Smooth muscle cell (in vitro differentiated cells): Measurements from ENCODE around the gene RC3H1. TPM values are rescaled to one million over a fixed set of nuclear protein-coding genes. Genes with fewer than 3 reads are reported as not detected.
"Not testable (repeated sequence)": the region's sequence is repeated elsewhere in the genome, so short reads cannot be mapped to it uniquely, and the experiment has no call there.

Experiments used
- DNase-seq: peaks from one replicate; lab custom pipeline; 2025; ENCODE audit not compliant: unreplicated experiment; lab: John Stamatoyannopoulos, UW
- H2AFZ ChIP-seq: fragments of 200-600 bp; sonication (generic); 2 replicates; pipeline ENCODE4 v1.6.0; 2016; ENCODE audit warnings: antibody characterized with exemption, low read depth, mild to moderate bottlenecking
- H3F3A ChIP-seq: fragments of 200-600 bp; sonication (generic); 2 replicates; pipeline ENCODE4 v1.6.0; 2017; ENCODE audit warnings: antibody characterized with exemption, low read depth
- H3K27ac ChIP-seq: fragments of 200-600 bp; sonication (generic); 2 replicates; pipeline ENCODE4 v1.5.1; 2016; ENCODE audit warnings: low read depth, mild to moderate bottlenecking
- H3K27me3 ChIP-seq: fragments of 200-600 bp; sonication (generic); 2 replicates; pipeline ENCODE4 v1.6.1; 2016; ENCODE audit warnings: low read depth, mild to moderate bottlenecking
- H3K36me3 ChIP-seq: fragments of 200-600 bp; sonication (generic); 2 replicates; pipeline ENCODE4 v1.5.1; 2016; ENCODE audit warnings: low read depth
- H3K4me1 ChIP-seq: fragments of 200-600 bp; sonication (generic); 2 replicates; pipeline ENCODE4 v1.5.1; 2016; ENCODE audit warnings: low read depth
- H3K4me2 ChIP-seq: fragments of 200-600 bp; sonication (generic); 2 replicates; pipeline ENCODE4 v1.6.0; 2016; ENCODE audit warnings: mild to moderate bottlenecking
- H3K4me3 ChIP-seq: fragments of 200-600 bp; sonication (generic); 2 replicates; pipeline ENCODE4 v1.5.1; 2016; ENCODE audit warnings: mild to moderate bottlenecking
- H3K79me2 ChIP-seq: fragments of 200-600 bp; sonication (generic); 2 replicates; pipeline ENCODE4 v1.6.0; 2016; ENCODE audit warnings: low read depth, mild to moderate bottlenecking
- H3K9ac ChIP-seq: fragments of 200-600 bp; sonication (generic); 2 replicates; pipeline ENCODE4 v1.6.0; 2016; ENCODE audit warnings: low read depth
- H3K9me3 ChIP-seq: fragments of 200-600 bp; sonication (generic); replicated peaks from 2 replicates; pipeline ENCODE4 v1.5.1; 2016; ENCODE audit warnings: low read depth
- H4K20me1 ChIP-seq: fragments of 200-600 bp; sonication (generic); 2 replicates; pipeline ENCODE4 v1.6.0; 2016; ENCODE audit warnings: low read depth
- WGBS: methylation state at CpG from one replicate; pipeline ENCODE4 v1.1.7; 2016; ENCODE audit warnings: low lambda C conversion rate; 5-methylcytosine and 5-hydroxymethylcytosine counted together
- polyA plus RNA-seq: library from polyadenylated mRNA; unstranded; fragments of >200 nt; fragmentation: Nextera tagmentation; extraction: Ambion mirVana; gene quantifications from 2 replicates; pipeline ENCODE4 v1.2.1, GENCODE V29; 2016
- total RNA-seq: library from RNA; depleted of rRNA; stranded (reverse); fragments of >200 nt; gene quantifications from 2 replicates; pipeline ENCODE4 v1.2.3, GENCODE V29; 2014
- TF ChIP-seq, protein P1 (sequence below): fragments of 200-600 bp; sonication (generic); IDR thresholded peaks from 2 replicates; pipeline ENCODE4 v1.5.1; 2017; ENCODE audit warnings: borderline replicate concordance, mild to moderate bottlenecking, antibody characterized with exemption; ENCODE audit not compliant: insufficient read depth, poor library complexity, severe bottlenecking

The RC3H1 gene
- total and polyA plus RNA-seq, 2 experiments from 2014 or later = 3.9 to 21.6 TPM

GRCh38 chr1:173995475-173995874 lies 26.7 kb downstream of the RC3H1 start:
- H3K27ac ChIP-seq = no peak overlapping the region
- H3K4me2 ChIP-seq = no peak overlapping the region
- H4K20me1 ChIP-seq = peaks cover 86% of the 10 kb centered on the region
- H3K36me3 ChIP-seq = peaks cover 9% of the 10 kb centered on the region
- no peaks in the 10 kb centered on the region for H3K4me1 ChIP-seq
- no peaks in the 10 kb centered on the region for H3K9me3 ChIP-seq
- no peak overlapping the region for H3K4me3 ChIP-seq
- TF ChIP-seq, protein P1, sequence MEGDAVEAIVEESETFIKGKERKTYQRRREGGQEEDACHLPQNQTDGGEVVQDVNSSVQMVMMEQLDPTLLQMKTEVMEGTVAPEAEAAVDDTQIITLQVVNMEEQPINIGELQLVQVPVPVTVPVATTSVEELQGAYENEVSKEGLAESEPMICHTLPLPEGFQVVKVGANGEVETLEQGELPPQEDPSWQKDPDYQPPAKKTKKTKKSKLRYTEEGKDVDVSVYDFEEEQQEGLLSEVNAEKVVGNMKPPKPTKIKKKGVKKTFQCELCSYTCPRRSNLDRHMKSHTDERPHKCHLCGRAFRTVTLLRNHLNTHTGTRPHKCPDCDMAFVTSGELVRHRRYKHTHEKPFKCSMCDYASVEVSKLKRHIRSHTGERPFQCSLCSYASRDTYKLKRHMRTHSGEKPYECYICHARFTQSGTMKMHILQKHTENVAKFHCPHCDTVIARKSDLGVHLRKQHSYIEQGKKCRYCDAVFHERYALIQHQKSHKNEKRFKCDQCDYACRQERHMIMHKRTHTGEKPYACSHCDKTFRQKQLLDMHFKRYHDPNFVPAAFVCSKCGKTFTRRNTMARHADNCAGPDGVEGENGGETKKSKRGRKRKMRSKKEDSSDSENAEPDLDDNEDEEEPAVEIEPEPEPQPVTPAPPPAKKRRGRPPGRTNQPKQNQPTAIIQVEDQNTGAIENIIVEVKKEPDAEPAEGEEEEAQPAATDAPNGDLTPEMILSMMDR = no peak
- peaks cover 79% of the 10 kb centered on the region for H3K79me2 ChIP-seq
- H3K27me3 ChIP-seq = no peaks in the 10 kb centered on the region
- no peak for DNase-seq
- no peak overlapping the region for H3K9ac ChIP-seq
- H3F3A ChIP-seq = no peaks in the 10 kb centered on the region
- H2AFZ ChIP-seq = no peak overlapping the region

DNA sequence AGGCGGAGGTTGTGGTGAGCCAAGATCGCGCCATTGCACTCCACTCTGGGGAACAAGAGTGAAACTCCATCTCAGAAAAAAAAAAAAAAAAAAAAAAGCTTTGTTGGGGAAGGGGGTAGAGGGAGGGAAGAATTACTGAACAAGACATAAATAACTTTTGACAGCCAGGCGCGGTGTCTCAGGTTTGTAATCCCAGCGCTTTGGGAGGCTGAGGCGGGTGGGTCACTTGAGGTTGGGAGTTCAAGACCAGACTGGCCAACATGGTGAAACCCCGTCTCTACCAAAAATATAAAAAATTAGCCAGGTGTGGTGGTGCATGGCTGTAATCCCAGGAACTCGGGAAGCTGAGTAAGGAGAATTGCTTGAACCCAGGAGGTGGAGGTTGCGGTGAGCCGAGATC lies 28.2 kb downstream of the RC3H1 start:
- H2AFZ ChIP-seq, H3K4me3 ChIP-seq, H3K9ac ChIP-seq, H3K36me3 ChIP-seq, H3K4me1 ChIP-seq, H3K4me2 ChIP-seq, H3F3A ChIP-seq, H3K27me3 ChIP-seq, H3K9me3 ChIP-seq, DNase-seq, H3K27ac ChIP-seq: not testable (repeated sequence)
- H3K79me2 ChIP-seq = peaks cover 64% of the 10 kb centered on the region
- peaks cover 71% of the 10 kb centered on the region for H4K20me1 ChIP-seq
- WGBS = 99% methylated on average over 11 of the region's 11 CpGs

GRCh38 chr1:173988068-173988467 lies 34.1 kb downstream of the RC3H1 start:
- Histone ChIP-seq H4K20me1 (peaks cover 24% of the 10 kb centered on the region), H2AFZ (no peak overlapping the region), H3K4me3 (no peak overlapping the region), H3F3A (no peaks in the 10 kb centered on the region), H3K27me3 (no peaks in the 10 kb centered on the region), H3K79me2 (peaks cover 11% of the 10 kb centered on the region), H3K27ac (no peak overlapping the region), H3K4me1 (no peaks in the 10 kb centered on the region), H3K9me3 (no peaks in the 10 kb centered on the region), H3K4me2 (no peak overlapping the region), H3K36me3 (peaks cover 21% of the 10 kb centered on the region), H3K9ac (no peak overlapping the region)
- TF ChIP-seq, protein P1 = no peak
- DNase-seq = no peak

DNA sequence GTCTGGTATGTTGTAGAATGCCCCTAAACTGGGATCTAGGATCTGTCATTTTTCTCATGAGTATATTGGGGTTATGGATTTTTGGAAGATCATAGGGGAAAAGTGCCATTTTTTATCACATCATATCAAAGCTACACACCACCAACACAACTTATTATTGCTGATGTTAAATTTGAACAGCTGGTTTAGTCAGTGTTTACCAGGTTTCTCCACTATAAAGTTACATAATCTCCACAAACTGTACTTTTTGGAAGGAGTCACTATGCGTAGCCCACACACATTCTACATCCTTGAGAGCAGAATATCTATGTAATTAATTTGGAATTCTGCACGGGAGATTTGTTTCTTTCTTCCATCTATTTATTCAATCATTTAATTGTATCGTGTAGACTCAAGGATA lies 35.2 kb downstream of the RC3H1 start:
- TF ChIP-seq, protein P1 = no peak
- no peak overlapping the region for H3K4me3 ChIP-seq
- WGBS = 97% methylated on average over 3 of the region's 3 CpGs

More for the DNA sequence above, 35.2 kb downstream of the RC3H1 start:
- Histone ChIP-seq H2AFZ (no peak overlapping the region), H3F3A (no peaks in the 10 kb centered on the region), H3K79me2 (peaks cover 8% of the 10 kb centered on the region), H4K20me1 (peaks cover 13% of the 10 kb centered on the region), H3K9ac (no peak overlapping the region), H3K27me3 (no peaks in the 10 kb centered on the region), H3K9me3 (no peaks in the 10 kb centered on the region), H3K4me1 (no peaks in the 10 kb centered on the region), H3K36me3 (peaks cover 26% of the 10 kb centered on the region), H3K27ac (no peak overlapping the region), H3K4me2 (no peak overlapping the region)
- DNase-seq = no peak
